HUES64 (cell line): ENCODE data around the gene MAGEA2B.
"Not testable (repeated sequence)": the region's sequence is repeated elsewhere in the genome, so short reads cannot be mapped to it uniquely, and the experiment has no call there.

ENCODE experiments used
- H3K27ac ChIP-seq: 2 replicates; pipeline ENCODE4 v1.7.0; 2013; ENCODE audit warnings: low read depth, low read length, inconsistent platforms
- H3K27me3 ChIP-seq: 2 replicates; pipeline ENCODE4 v1.6.1; 2013; ENCODE audit warnings: mild to moderate bottlenecking, low read length; ENCODE audit not compliant: insufficient read depth
- H3K36me3 ChIP-seq: 2 replicates; pipeline ENCODE4 v1.6.1; 2013; ENCODE audit warnings: mild to moderate bottlenecking, low read length; ENCODE audit not compliant: insufficient read depth
- H3K4me1 ChIP-seq: 2 replicates; pipeline ENCODE4 v1.6.1; 2013; ENCODE audit warnings: mild to moderate bottlenecking, low read length, moderate library complexity; ENCODE audit not compliant: insufficient read depth
- H3K4me3 ChIP-seq: 2 replicates; pipeline ENCODE4 v1.5.1; 2013; ENCODE audit warnings: mild to moderate bottlenecking, low read length, moderate library complexity
- H3K9ac ChIP-seq: 2 replicates; pipeline ENCODE4 v1.6.1; 2013; ENCODE audit warnings: mild to moderate bottlenecking, low read depth, low read length
- H3K9me3 ChIP-seq: 2 replicates; pipeline ENCODE4 v1.6.1; 2013; ENCODE audit warnings: low read depth, low read length; ENCODE audit not compliant: insufficient read depth
- WGBS: fragments of 150-250, 120-280 bp; methylation state at CpG from one replicate; pipeline ENCODE4 v1.1.7; 2013; ENCODE audit warnings: missing lambda C conversion rate; 5-methylcytosine and 5-hydroxymethylcytosine counted together

The MAGEA2B gene

GRCh38 chrX:152761582-152761981 lies 47.2 kb downstream of the MAGEA2B start:
- WGBS, result no CpG with 5 or more reads among the region's 7 CpGs
- not testable (repeated sequence) for H3K36me3 ChIP-seq

GRCh38 chrX:152766562-152766961 lies 52.1 kb downstream of the MAGEA2B start:
- not testable (repeated sequence) for H3K36me3 ChIP-seq, H3K9me3 ChIP-seq, H3K4me3 ChIP-seq, H3K27me3 ChIP-seq, H3K4me1 ChIP-seq, H3K9ac ChIP-seq, H3K27ac ChIP-seq
- WGBS, result 89% methylated on average over 9 of the region's 9 CpGs

More at GRCh38 chrX:152761582-152761981, 47.2 kb downstream of the MAGEA2B start:
- not testable (repeated sequence) for H3K27me3 ChIP-seq, H3K27ac ChIP-seq, H3K4me3 ChIP-seq, H3K4me1 ChIP-seq, H3K9ac ChIP-seq, H3K9me3 ChIP-seq
